GM12878 (cell line): ENCODE measurements around the gene MAPKAPK3. TPM values are rescaled to one million over a fixed set of nuclear protein-coding genes. Genes with fewer than 3 reads are reported as not detected.

ENCODE experiments used
- ATAC-seq: fragments of 200-7000 bp; cut with Tn5 transposase; 3 replicates; pipeline ENCODE4 v1.9.1; 2020; ENCODE audit warnings: mild to moderate bottlenecking, moderate library complexity
- BruUV-seq: library from RNA; stranded (reverse); fragments of 400-500 nt; replicated peaks from 2 replicates; lab custom pipeline; 2021; lab: Mats Ljungman, UMichigan
- CTCF ChIA-PET: fragments of 300-600 bp; sonication (Branson Sonifier 250); formaldehyde crosslinking; extraction: SDS; loops from one replicate; lab custom pipeline; 2021; ENCODE audit warnings: inconsistent platforms; lab: Yijun Ruan, JAX
- POLR2A ChIA-PET: fragments of 350-600 bp; formaldehyde crosslinking; extraction: SDS; loops from one replicate; lab custom pipeline; 2021; ENCODE audit warnings: inconsistent platforms; lab: Charles Lee
- RAD21 ChIA-PET: fragments of 300-600 bp; sonication (Branson Sonifier 250); formaldehyde crosslinking; loops from one replicate; lab custom pipeline; 2023; ENCODE audit warnings: antibody characterized with exemption; ENCODE audit not compliant: unreplicated experiment; lab: Charles Lee
- SMC1A ChIA-PET: fragments of 300-600 bp; sonication (Branson Sonifier 250); formaldehyde crosslinking; loops from one replicate; lab custom pipeline; 2023; ENCODE audit not compliant: unreplicated experiment, uncharacterized antibody; lab: Charles Lee
- DNase-seq: peaks from one replicate; pipeline ENCODE4 v3.0.0-alpha.2; 2011; ENCODE audit warnings: low read depth, low spot score
- FAIRE-seq: peaks from 3 replicates; lab custom pipeline; 2011; peaks lifted over from hg19 to GRCh38; lab: Jason Lieb, UNC
- H2AFZ ChIP-seq: 2 replicates; pipeline ENCODE4 v1.6.0; 2011; ENCODE audit warnings: low read depth, low read length, control low read depth; ENCODE audit not compliant: control insufficient read depth
- H3K27ac ChIP-seq: 2 replicates; pipeline ENCODE4 v1.5.1; 2011; ENCODE audit warnings: control low read depth; ENCODE audit not compliant: control insufficient read depth, insufficient read depth
- H3K27me3 ChIP-seq, 2 experiments: replicated peaks in 1 of 2; 2 replicates each; pipeline versions ENCODE4 v1.6.0 to v1.6.1; 2011; ENCODE audit warnings: low read length in 1 of 2; ENCODE audit not compliant: control insufficient read depth in 2 of 2, insufficient read depth in 2 of 2
- H3K36me3 ChIP-seq, 2 experiments: 2 replicates each; pipeline ENCODE4 v1.5.1; 2011; ENCODE audit warnings: low read length in 1 of 2; ENCODE audit not compliant: control insufficient read depth in 2 of 2, insufficient read depth in 2 of 2
- H3K4me1 ChIP-seq: 2 replicates; pipeline ENCODE4 v1.6.1; 2011; ENCODE audit warnings: mild to moderate bottlenecking, low read length, moderate library complexity, mixed read lengths; ENCODE audit not compliant: control insufficient read depth, insufficient read depth
- H3K4me2 ChIP-seq: 2 replicates; pipeline ENCODE4 v1.6.0; 2011; ENCODE audit warnings: control low read depth; ENCODE audit not compliant: control insufficient read depth, insufficient read depth
- H3K4me3 ChIP-seq: fragments of 200-600 bp; sonication (generic); 2 replicates; pipeline ENCODE4 v1.5.1; 2016
- H3K79me2 ChIP-seq: 2 replicates; pipeline ENCODE4 v1.6.0; 2011; ENCODE audit warnings: low read length; ENCODE audit not compliant: control insufficient read depth, insufficient read depth
- H3K9ac ChIP-seq: 2 replicates; pipeline ENCODE4 v1.8.0; 2011; ENCODE audit warnings: low read length, control low read depth, mixed read lengths; ENCODE audit not compliant: control insufficient read depth, insufficient read depth
- H3K9me3 ChIP-seq: replicated peaks from 3 replicates; pipeline ENCODE4 v1.5.1; 2011; ENCODE audit warnings: mild to moderate bottlenecking, low read length; ENCODE audit not compliant: control insufficient read depth, insufficient read depth
- H4K20me1 ChIP-seq: 2 replicates; pipeline ENCODE4 v1.6.0; 2011; ENCODE audit not compliant: control insufficient read depth, insufficient read depth
- BMI1 ChIP-seq: fragments of 450-650 bp; IDR thresholded peaks from 2 replicates; pipeline ENCODE4 v1.6.1; 2016; ENCODE audit warnings: mild to moderate bottlenecking, moderate library complexity, borderline replicate concordance
- CHD1 ChIP-seq: IDR thresholded peaks from 2 replicates; pipeline ENCODE4 v1.6.1; 2012; ENCODE audit warnings: low read depth, low read length, improper control_type of control experiment
- CHD4 ChIP-seq: fragments of 200-600 bp; sonication (generic); IDR thresholded peaks from 2 replicates; pipeline ENCODE4 v1.6.1; 2016; ENCODE audit warnings: mild to moderate bottlenecking
- MYC ChIP-seq: IDR thresholded peaks from 2 replicates; pipeline ENCODE4 v1.6.1; 2011; ENCODE audit warnings: mild to moderate bottlenecking, low read length, moderate library complexity, inconsistent platforms; ENCODE audit not compliant: insufficient read depth, insufficient replicate concordance, insufficient read length, severe bottlenecking
- NR2C2 ChIP-seq: IDR thresholded peaks from 2 replicates; pipeline ENCODE4 v1.6.1; 2011; ENCODE audit warnings: borderline replicate concordance, low read depth; ENCODE audit not compliant: control insufficient read depth, insufficient read length
- PML ChIP-seq: IDR thresholded peaks from 2 replicates; pipeline ENCODE4 v1.6.1; 2012; ENCODE audit warnings: low read length, inconsistent platforms
- RAD51 ChIP-seq: fragments of 450-650 bp; IDR thresholded peaks from 2 replicates; pipeline ENCODE4 v1.6.1; 2016; ENCODE audit warnings: moderate library complexity, mild to moderate bottlenecking, inconsistent platforms
- SPI1 ChIP-seq: IDR thresholded peaks from 2 replicates; pipeline ENCODE4 v1.6.1; 2011; ENCODE audit warnings: low read depth, mild to moderate bottlenecking, low read length, moderate library complexity, borderline replicate concordance; ENCODE audit not compliant: insufficient read depth
- STAT3 ChIP-seq: IDR thresholded peaks from 2 replicates; pipeline ENCODE4 v1.6.1; 2011; ENCODE audit warnings: low read depth, low read length, improper control_type of control experiment
- WGBS: methylation state at CpG from one replicate; pipeline ENCODE4 v1.1.6; 2016; ENCODE audit warnings: low lambda C conversion rate; ENCODE audit not compliant: insufficient replicate concordance, insufficient coverage; ENCODE audit errors: missing lambda C conversion rate; 5-methylcytosine and 5-hydroxymethylcytosine counted together
- in situ Hi-C: fragments of 300-500 bp; cut with MboI; formaldehyde crosslinking; loops from 9 replicates; pipeline ENCODE4 v1.14.3; 2018; ENCODE audit warnings: mixed read lengths
- intact Hi-C: fragments of 100-400 bp; cut with micrococcal nuclease; formaldehyde crosslinking; loops from one replicate; pipeline ENCODE4 v1.14.2; 2022; ENCODE audit not compliant: unreplicated experiment
- polyA plus RNA-seq, 11 experiments: library from polyadenylated mRNA; depleted of rRNA in 4 of 11; unstranded in 6 of 11; stranded (reverse) in 5 of 11; fragments of >200 nt; fragmentation: Nextera tagmentation in 4 of 11; fragmentation: Illumina TruSeq in 1 of 11; extraction: Ambion mirVana in 4 of 11; extraction: Trizol in 1 of 11; gene quantifications; 1 replicate in 1 of 11; 2 replicates in 10 of 11; pipeline versions ENCODE4 v1.2.1 to v1.2.3, GENCODE V29; 2011 to 2016; ENCODE audit warnings: inconsistent platforms in 2 of 11, missing spikeins in 2 of 11, low read depth in 1 of 11
- total RNA-seq, 4 experiments: library from RNA; depleted of rRNA in 3 of 4; stranded (reverse); fragments of >200 nt in 3 of 4; fragmentation: Illumina TruSeq in 1 of 4; extraction: Trizol in 1 of 4; gene quantifications; 2 replicates each; pipeline versions ENCODE4 v1.2.1 to v1.2.3, GENCODE V29; 2013 to 2021
- TF ChIP-seq, protein P1 (sequence below): fragments of 450-650 bp; IDR thresholded peaks from 2 replicates; pipeline ENCODE4 v1.6.1; 2017; ENCODE audit warnings: mild to moderate bottlenecking, moderate library complexity
- TF ChIP-seq, protein P2 (sequence below): IDR thresholded peaks from 2 replicates; pipeline ENCODE4 v1.6.1; 2011; ENCODE audit warnings: low read depth, mild to moderate bottlenecking, low read length, moderate library complexity, borderline replicate concordance; ENCODE audit errors: extremely low read depth

Gene MAPKAPK3
- total and polyA plus RNA-seq, 10 of the 15 experiments (the other 5 are each of a cell fraction or from before 2014, with no cell fraction given), result 7.9 to 66.0 (median 39.0) TPM

DNA sequence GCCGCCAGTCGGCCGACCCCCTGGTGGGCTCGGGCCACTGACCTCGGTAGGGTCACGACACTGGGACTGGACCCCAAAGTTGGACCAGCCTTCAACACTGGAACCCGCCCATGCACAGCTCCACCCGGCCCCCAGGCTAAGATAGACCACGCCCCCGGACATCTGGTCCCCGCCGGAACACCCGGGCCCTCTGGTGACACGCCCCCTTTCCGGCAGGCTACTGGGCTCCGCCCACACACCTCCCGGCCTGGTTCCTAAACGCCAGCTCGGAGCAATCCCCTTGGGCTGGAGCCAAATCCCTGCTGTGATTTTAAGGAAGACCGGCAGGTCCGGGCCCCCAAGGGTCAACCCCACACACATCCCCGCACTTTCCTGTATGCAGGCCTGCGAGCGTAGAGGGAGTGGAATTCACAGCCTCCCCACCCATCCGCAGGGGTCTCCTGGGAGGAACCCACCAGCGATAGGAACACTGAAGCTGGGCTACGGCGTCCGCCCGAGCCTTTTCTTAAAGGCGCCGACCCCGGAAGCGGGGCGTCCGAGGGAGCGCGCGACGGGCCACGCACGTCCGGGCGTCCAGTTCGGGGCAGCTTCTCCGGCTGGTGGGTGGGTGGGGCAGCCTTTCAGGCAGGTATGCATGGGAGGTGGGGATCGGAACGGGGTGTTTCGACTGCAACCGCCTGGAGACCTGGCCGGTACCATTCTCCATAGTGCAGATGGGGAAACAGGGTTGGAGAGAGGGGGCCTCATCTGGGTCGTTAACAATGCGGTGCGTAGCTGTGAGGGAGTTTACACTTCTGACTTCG lies 47.8 kb upstream of the MAPKAPK3 start, which contains the start of gene HEMK1 (continued):
- TF ChIP-seq CHD4 (no peak), SPI1 (no peak)

DNA sequence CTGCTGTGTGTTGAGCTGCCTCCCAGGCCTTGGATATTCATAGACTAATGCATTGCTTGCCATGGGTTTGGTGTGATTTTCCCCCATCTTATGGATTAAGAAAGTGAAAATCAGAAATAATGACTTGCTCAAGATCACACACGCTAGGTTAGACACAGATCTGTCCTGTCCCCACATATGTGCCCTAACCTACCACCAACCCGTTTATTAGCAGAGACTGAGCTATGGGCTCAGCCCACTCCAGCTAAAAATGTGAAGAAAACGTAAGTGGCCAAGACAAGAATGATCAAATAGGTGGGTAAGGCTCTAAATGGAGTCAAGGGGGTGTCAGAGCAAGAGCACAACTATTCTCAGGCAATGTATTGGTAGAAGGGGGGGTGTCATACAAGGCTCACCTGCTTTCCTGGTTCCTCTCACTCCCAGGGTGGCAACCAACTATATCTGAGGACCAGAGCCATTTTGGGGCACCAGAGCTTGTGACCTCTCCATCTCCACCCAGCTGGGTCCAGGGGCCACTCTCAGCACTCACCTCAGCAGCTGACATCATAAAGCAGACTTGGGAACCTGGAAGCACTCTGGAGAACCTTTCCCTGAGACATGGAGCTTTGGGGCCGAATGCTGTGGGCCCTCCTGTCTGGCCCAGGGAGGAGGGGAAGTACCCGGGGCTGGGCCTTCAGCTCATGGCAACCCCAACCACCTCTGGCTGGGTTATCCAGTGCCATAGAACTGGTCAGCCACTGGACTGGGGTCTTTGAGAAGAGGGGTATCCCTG lies 46.3 kb upstream of the MAPKAPK3 start:
- in situ Hi-C loops (no loop called here), intact Hi-C loops (no loop called here)
- TF ChIP-seq NR2C2 (no peak), MYC (no peak), STAT3 (no peak), BMI1 (no peak), RAD51 (no peak), PML (no peak), CHD1 (no peak)
- TF ChIP-seq, protein P1, sequence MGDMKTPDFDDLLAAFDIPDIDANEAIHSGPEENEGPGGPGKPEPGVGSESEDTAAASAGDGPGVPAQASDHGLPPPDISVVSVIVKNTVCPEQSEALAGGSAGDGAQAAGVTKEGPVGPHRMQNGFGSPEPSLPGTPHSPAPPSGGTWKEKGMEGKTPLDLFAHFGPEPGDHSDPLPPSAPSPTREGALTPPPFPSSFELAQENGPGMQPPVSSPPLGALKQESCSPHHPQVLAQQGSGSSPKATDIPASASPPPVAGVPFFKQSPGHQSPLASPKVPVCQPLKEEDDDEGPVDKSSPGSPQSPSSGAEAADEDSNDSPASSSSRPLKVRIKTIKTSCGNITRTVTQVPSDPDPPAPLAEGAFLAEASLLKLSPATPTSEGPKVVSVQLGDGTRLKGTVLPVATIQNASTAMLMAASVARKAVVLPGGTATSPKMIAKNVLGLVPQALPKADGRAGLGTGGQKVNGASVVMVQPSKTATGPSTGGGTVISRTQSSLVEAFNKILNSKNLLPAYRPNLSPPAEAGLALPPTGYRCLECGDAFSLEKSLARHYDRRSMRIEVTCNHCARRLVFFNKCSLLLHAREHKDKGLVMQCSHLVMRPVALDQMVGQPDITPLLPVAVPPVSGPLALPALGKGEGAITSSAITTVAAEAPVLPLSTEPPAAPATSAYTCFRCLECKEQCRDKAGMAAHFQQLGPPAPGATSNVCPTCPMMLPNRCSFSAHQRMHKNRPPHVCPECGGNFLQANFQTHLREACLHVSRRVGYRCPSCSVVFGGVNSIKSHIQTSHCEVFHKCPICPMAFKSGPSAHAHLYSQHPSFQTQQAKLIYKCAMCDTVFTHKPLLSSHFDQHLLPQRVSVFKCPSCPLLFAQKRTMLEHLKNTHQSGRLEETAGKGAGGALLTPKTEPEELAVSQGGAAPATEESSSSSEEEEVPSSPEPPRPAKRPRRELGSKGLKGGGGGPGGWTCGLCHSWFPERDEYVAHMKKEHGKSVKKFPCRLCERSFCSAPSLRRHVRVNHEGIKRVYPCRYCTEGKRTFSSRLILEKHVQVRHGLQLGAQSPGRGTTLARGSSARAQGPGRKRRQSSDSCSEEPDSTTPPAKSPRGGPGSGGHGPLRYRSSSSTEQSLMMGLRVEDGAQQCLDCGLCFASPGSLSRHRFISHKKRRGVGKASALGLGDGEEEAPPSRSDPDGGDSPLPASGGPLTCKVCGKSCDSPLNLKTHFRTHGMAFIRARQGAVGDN, result no peak
- TF ChIP-seq, protein P2, sequence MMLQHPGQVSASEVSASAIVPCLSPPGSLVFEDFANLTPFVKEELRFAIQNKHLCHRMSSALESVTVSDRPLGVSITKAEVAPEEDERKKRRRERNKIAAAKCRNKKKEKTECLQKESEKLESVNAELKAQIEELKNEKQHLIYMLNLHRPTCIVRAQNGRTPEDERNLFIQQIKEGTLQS, result no peak
- TF ChIP-seq, all 136 proteins: peak for 0
- Histone ChIP-seq H3K4me3 (peak overlapping the region; percentile 81; the same call in 1 of the 2 replicates), H4K20me1 (no peaks in the 10 kb centered on the region), H3K79me2 (peaks cover 5% of the 10 kb centered on the region), H3K9ac (peak overlapping the region; percentile 86), H3K4me2 (peak overlapping the region; percentile 60), H3K36me3 (no peaks in the 10 kb centered on the region; a peak in 2 of 4 replicates), H3K9me3 (no peaks in the 10 kb centered on the region), H2AFZ (no peak overlapping the region), H3K27ac (no peak overlapping the region), H3K27me3 (no peaks in the 10 kb centered on the region), H3K4me1 (peaks cover 13% of the 10 kb centered on the region)
- ATAC-seq (no peak), FAIRE-seq (no peak), DNase-seq (no peak)
- 61% methylated on average over 5 of the region's 5 CpGs for WGBS
- BruUV-seq, result no TSS peak
- ChIA-PET CTCF (interaction anchor here (0.6 to 11.6 kb wide), 13 partner anchors 10 to 820 kb away, joined by 3 to 410 read pairs (median 4); partner anchors contain the start of genes CISH and MAPKAPK3), SMC1A (interaction anchor here (1.3 to 6.5 kb wide), 7 partner anchors 20 to 82 kb away, joined by 3 to 137 read pairs (median 6); partner anchors contain the start of genes CISH and MAPKAPK3), POLR2A (interaction anchor here (1.0 to 3.1 kb wide), 4 partner anchors 18 to 48 kb away, joined by 4 to 23 read pairs (median 13); partner anchors contain the start of gene CISH), RAD21 (interaction anchor here (1.1 to 7.1 kb wide), 5 partner anchors 15 to 82 kb away, joined by 4 to 244 read pairs (median 6); partner anchors contain the start of genes CISH and MAPKAPK3)
